Prostate gland (tissue), 2 donors: ENCODE measurements around the gene CPZ. TPM values are rescaled to one million over a fixed set of nuclear protein-coding genes. Genes with fewer than 3 reads are reported as not detected.

Experiments
- DNase-seq: peaks from one replicate; pipeline ENCODE4 v3.0.0-alpha.2; 2019; ENCODE audit warnings: low spot score
- H3K27ac ChIP-seq, 2 donors: fragments of 200-600 bp; sonication (generic); 2 replicates each; pipeline ENCODE4 v1.5.1; 2017 to 2019
- H3K27me3 ChIP-seq: fragments of 200-600 bp; sonication (generic); replicated peaks from 2 replicates; pipeline ENCODE4 v1.5.1; 2019; ENCODE audit not compliant: insufficient read depth
- H3K36me3 ChIP-seq, 2 donors: fragments of 200-600 bp; sonication (generic); 1 replicate in 1 of 2; 2 replicates in 1 of 2; pipeline versions ENCODE4 v1.5.1 to v1.8.1; 2017 to 2019
- H3K4me1 ChIP-seq: fragments of 200-600 bp; sonication (generic); replicated peaks from 2 replicates; pipeline ENCODE4 v1.5.1; 2019
- H3K4me3 ChIP-seq, 2 donors: fragments of 200-600 bp; sonication (generic); 2 replicates each; pipeline ENCODE4 v1.5.1; 2017 to 2019
- H3K9me3 ChIP-seq: fragments of 200-600 bp; sonication (generic); 2 replicates; pipeline ENCODE4 v1.5.1; 2017
- CTCF ChIP-seq, 4 experiments: fragments of 200-600 bp in 2 of 4; fragments of 450-650 bp in 2 of 4; sonication (generic) in 2 of 4; IDR thresholded peaks; 1 replicate in 3 of 4; 2 replicates in 1 of 4; pipeline ENCODE4 v1.5.1; 2016 to 2019; ENCODE audit warnings: antibody characterized with exemption in 4 of 4, mild to moderate bottlenecking in 2 of 4, moderate library complexity in 2 of 4
- POLR2A ChIP-seq: fragments of 450-650 bp; IDR thresholded peaks from one replicate; pipeline ENCODE4 v1.6.1; 2016; ENCODE audit warnings: antibody characterized with exemption, mild to moderate bottlenecking
- POLR2AphosphoS5 ChIP-seq: sonication (generic); formaldehyde crosslinking; IDR thresholded peaks from one replicate; pipeline ENCODE4 v1.6.1; 2017; ENCODE audit warnings: antibody characterized with exemption
- WGBS: methylation state at CpG from one replicate; pipeline ENCODE4 v1.1.5; 2018; 5-methylcytosine and 5-hydroxymethylcytosine counted together
- intact Hi-C: fragments of 100-400 bp; cut with DNase I; formaldehyde crosslinking; loops from one replicate; pipeline ENCODE4 v1.14.2; 2022
- total RNA-seq, 2 donors: library from RNA; depleted of rRNA; stranded (reverse); fragments of >200 nt; gene quantifications; one replicate each; pipeline ENCODE4 v1.1.0, GENCODE V29; 2016

CPZ gene
- total RNA-seq, 2 donors from 2014 or later, result 0.73 to 15.1 TPM

GRCh38 chr4:8577046-8577445, 15.5 kb upstream of the CPZ start:
- no peak for DNase-seq
- 55% methylated on average over 8 of the region's 8 CpGs for WGBS
- Histone ChIP-seq H3K27ac (no peak overlapping the region), H3K4me1 (no peaks in the 10 kb centered on the region), H3K36me3 (no peaks in the 10 kb centered on the region), H3K27me3 (peaks cover 20% of the 10 kb centered on the region), H3K9me3 (no peaks in the 10 kb centered on the region), H3K4me3 (no peak overlapping the region)
- TF ChIP-seq POLR2AphosphoS5 (no peak), CTCF (IDR thresholded peaks at IDR 0.05) (no peak), POLR2A (no peak)
- intact Hi-C loops, result no loop called here

- peaks cover 20% of the 10 kb centered on the region for H3K27me3 ChIP-seq
- no peak for DNase-seq
- H3K4me3 ChIP-seq, result no peak overlapping the region
- intact Hi-C loops, result no loop called here
- H3K4me1 ChIP-seq, result no peaks in the 10 kb centered on the region
- no peaks in the 10 kb centered on the region for H3K9me3 ChIP-seq
- TF ChIP-seq POLR2A (no peak), POLR2AphosphoS5 (no peak), CTCF (IDR thresholded peaks at IDR 0.05) (no peak)
- WGBS, result 77% methylated on average over 4 of the region's 4 CpGs
- no peaks in the 10 kb centered on the region for H3K36me3 ChIP-seq
- no peak overlapping the region for H3K27ac ChIP-seq
Observed at GRCh38 chr4:8577972-8578371, 14.6 kb upstream of the CPZ start.

- Histone ChIP-seq H3K4me1 (no peaks in the 10 kb centered on the region), H3K27me3 (peaks cover 20% of the 10 kb centered on the region), H3K36me3 (no peaks in the 10 kb centered on the region), H3K4me3 (no peak overlapping the region), H3K9me3 (no peaks in the 10 kb centered on the region), H3K27ac (no peak overlapping the region)
- TF ChIP-seq POLR2A (no peak), POLR2AphosphoS5 (no peak), CTCF (IDR thresholded peaks at IDR 0.05) (no peak)
- WGBS, result 60% methylated on average over 3 of the region's 3 CpGs
- intact Hi-C loops, result no loop called here
- DNase-seq, result no peak
Observed at GRCh38 chr4:8578717-8579116, 13.8 kb upstream of the CPZ start.

GRCh38 chr4:8579526-8580320, 12.8 kb upstream of the CPZ start:
- 21% methylated on average over 12 of the region's 12 CpGs for WGBS
- no peaks in the 10 kb centered on the region for H3K9me3 ChIP-seq
- no peaks in the 10 kb centered on the region for H3K4me1 ChIP-seq
- intact Hi-C loops, result no loop called here
- H3K27me3 ChIP-seq, result peaks cover 20% of the 10 kb centered on the region
- no peaks in the 10 kb centered on the region for H3K36me3 ChIP-seq
- DNase-seq, result no peak
- TF ChIP-seq POLR2AphosphoS5 (no peak), CTCF (IDR thresholded peaks at IDR 0.05) (no peak), POLR2A (no peak)
- H3K27ac ChIP-seq, result no peak overlapping the region
- H3K4me3 ChIP-seq, result no peak overlapping the region
